Endothelial cell of umbilical vein (primary cell): ENCODE measurements around the gene LIMD2. TPM values are rescaled to one million over a fixed set of nuclear protein-coding genes. Genes with fewer than 3 reads are reported as not detected.
A peak's percentile ranks its signal among the peaks of the same experiment; 100 is the strongest.

Source experiments
- BruUV-seq: library from RNA; stranded (reverse); fragments of 400-500 nt; replicated peaks from 2 replicates; lab custom pipeline; 2021; lab: Mats Ljungman, UMichigan
- CTCF ChIA-PET: fragments of 300-600, 350-600 bp; sonication (Branson Sonifier 250); formaldehyde crosslinking; loops from one replicate; lab custom pipeline; 2021; ENCODE audit warnings: antibody characterized with exemption, inconsistent platforms; lab: Charles Lee
- POLR2A ChIA-PET: fragments of 300-600, 350-600 bp; sonication (Branson Sonifier 250); formaldehyde crosslinking; loops from one replicate; lab custom pipeline; 2021; ENCODE audit warnings: antibody characterized with exemption, inconsistent platforms; lab: Charles Lee
- DNase-seq: peaks from one replicate; pipeline ENCODE4 v3.0.0-alpha.2; 2011; ENCODE audit warnings: low read depth, low spot score
- FAIRE-seq: peaks from 2 replicates; lab custom pipeline; 2011; peaks lifted over from hg19 to GRCh38; lab: Jason Lieb, UNC
- H2AFZ ChIP-seq: 2 replicates; pipeline ENCODE4 v1.6.0; 2012; ENCODE audit warnings: low read depth, low read length, control low read depth, inconsistent platforms
- H3K27ac ChIP-seq: 2 replicates; pipeline ENCODE4 v1.5.1; 2011; ENCODE audit warnings: low read depth, mild to moderate bottlenecking, control low read depth, low read length, moderate library complexity; ENCODE audit not compliant: insufficient read depth
- H3K27me3 ChIP-seq, 2 experiments: 2 replicates each; pipeline versions ENCODE4 v1.6.0 to v1.6.1; 2011; ENCODE audit warnings: low read length in 2 of 2, mixed read lengths in 1 of 2; ENCODE audit not compliant: control insufficient read depth in 2 of 2, insufficient read depth in 2 of 2
- H3K36me3 ChIP-seq, 2 experiments: 2 replicates in 1 of 2; 3 replicates in 1 of 2; pipeline ENCODE4 v1.5.1; 2011; ENCODE audit warnings: low read length in 2 of 2, mild to moderate bottlenecking in 1 of 2, moderate library complexity in 1 of 2; ENCODE audit not compliant: control insufficient read depth in 2 of 2, insufficient read depth in 2 of 2; ENCODE audit errors: extremely low read depth in 1 of 2
- H3K4me1 ChIP-seq: 3 replicates; pipeline ENCODE4 v1.5.1; 2011; ENCODE audit warnings: mild to moderate bottlenecking, low read length; ENCODE audit not compliant: control insufficient read depth, insufficient read depth; ENCODE audit errors: extremely low read depth
- H3K4me2 ChIP-seq: 2 replicates; pipeline ENCODE4 v1.6.1; 2011; ENCODE audit warnings: low read length, control low read depth, mixed read lengths; ENCODE audit not compliant: insufficient read depth
- H3K4me3 ChIP-seq, 3 experiments: fragments of 200-600 bp in 1 of 3; sonication (generic), shearing (Covaris generic) in 1 of 3; replicated peaks in 1 of 3; 2 replicates each; pipeline ENCODE4 v1.5.1; 2011 to 2016; ENCODE audit warnings: control low read depth in 3 of 3, low read length in 3 of 3, mild to moderate bottlenecking in 2 of 3, inconsistent platforms in 1 of 3, low read depth in 1 of 3, moderate library complexity in 1 of 3; ENCODE audit not compliant: insufficient read depth in 1 of 3
- H3K79me2 ChIP-seq: 2 replicates; pipeline ENCODE4 v1.6.0; 2012; ENCODE audit warnings: low read length, inconsistent platforms; ENCODE audit not compliant: control insufficient read depth, insufficient read depth
- H3K9ac ChIP-seq: replicated peaks from 2 replicates; pipeline ENCODE3; 2011; ENCODE audit warnings: low read length, control low read depth; ENCODE audit not compliant: insufficient read depth; ENCODE audit errors: extremely low read depth
- H3K9me1 ChIP-seq: replicated peaks from 3 replicates; pipeline ENCODE4 v1.6.0; 2011; ENCODE audit warnings: mild to moderate bottlenecking, low read length; ENCODE audit not compliant: control insufficient read depth, insufficient read depth; ENCODE audit errors: extremely low read depth
- H3K9me3 ChIP-seq: replicated peaks from 2 replicates; pipeline ENCODE4 v1.5.1; 2012; ENCODE audit warnings: low read length, inconsistent platforms; ENCODE audit not compliant: control insufficient read depth, insufficient read depth
- H4K20me1 ChIP-seq: replicated peaks from 2 replicates; pipeline ENCODE3; 2011; ENCODE audit warnings: mild to moderate bottlenecking, low read length; ENCODE audit not compliant: control insufficient read depth, insufficient read depth; ENCODE audit errors: extremely low read depth
- CTCF ChIP-seq, 2 donors: IDR thresholded peaks; 1 replicate in 1 of 2; 2 replicates in 1 of 2; pipeline ENCODE4 v1.5.1; 2011; ENCODE audit warnings: low read length in 2 of 2, mild to moderate bottlenecking in 2 of 2, moderate library complexity in 2 of 2, control low read depth in 1 of 2, inconsistent platforms in 1 of 2, low read depth in 1 of 2; ENCODE audit not compliant: insufficient read depth in 1 of 2; ENCODE audit errors: extremely low read depth in 1 of 2
- EZH2 ChIP-seq: IDR thresholded peaks from 2 replicates; pipeline ENCODE4 v1.6.1; 2012; ENCODE audit warnings: borderline replicate concordance, low read depth, mild to moderate bottlenecking, moderate library complexity, low read length, inconsistent platforms; ENCODE audit not compliant: severe bottlenecking
- FOS ChIP-seq: IDR thresholded peaks from 2 replicates; pipeline ENCODE4 v1.6.1; 2011; ENCODE audit warnings: mild to moderate bottlenecking, low read length, moderate library complexity, borderline replicate concordance; ENCODE audit not compliant: insufficient read depth
- GATA2 ChIP-seq: IDR thresholded peaks from 2 replicates; pipeline ENCODE4 v1.7.0; 2011; ENCODE audit warnings: low read depth, mild to moderate bottlenecking, moderate library complexity, mixed read lengths, low read length; ENCODE audit not compliant: insufficient read length, insufficient read depth
- JUN ChIP-seq: IDR thresholded peaks from 2 replicates; pipeline ENCODE4 v1.6.1; 2011; ENCODE audit warnings: borderline replicate concordance, low read depth; ENCODE audit not compliant: insufficient read length, insufficient read depth
- MAX ChIP-seq: IDR thresholded peaks from 2 replicates; pipeline ENCODE4 v1.6.1; 2011; ENCODE audit not compliant: insufficient read depth, insufficient read length
- MYC ChIP-seq: IDR thresholded peaks from one replicate; pipeline ENCODE4 v1.6.1; 2011; ENCODE audit warnings: mild to moderate bottlenecking, low read depth, low read length
- POLR2A ChIP-seq: IDR thresholded peaks from 2 replicates; pipeline ENCODE4 v1.6.1; 2012; ENCODE audit warnings: low read depth, mild to moderate bottlenecking, control low read depth, low read length
- POLR2AphosphoS5 ChIP-seq: IDR thresholded peaks from 2 replicates; pipeline ENCODE4 v1.6.1; 2012; ENCODE audit warnings: low read depth, mild to moderate bottlenecking, control low read depth, low read length, moderate library complexity; ENCODE audit not compliant: insufficient read depth
- dilution Hi-C: fragments of 300-500 bp; cut with MboI; formaldehyde crosslinking; loops from one replicate; pipeline ENCODE4 v1.15.0; 2019; ENCODE audit warnings: low sequenced_read_pairs; ENCODE audit not compliant: extremely low pct_ligation_motif_present
- intact Hi-C: fragments of 100-400 bp; cut with micrococcal nuclease; formaldehyde crosslinking; loops from one replicate; pipeline ENCODE4 v1.10.0; 2022
- polyA plus RNA-seq, 4 experiments: library from polyadenylated mRNA; depleted of rRNA in 3 of 4; stranded (reverse) in 3 of 4; unstranded in 1 of 4; fragments of >200 nt; gene quantifications; 2 replicates each; pipeline versions ENCODE4 v1.2.1 to v1.2.3, GENCODE V29; 2011 to 2012; ENCODE audit warnings: missing spikeins in 1 of 4
- total RNA-seq: library from RNA; stranded (reverse); gene quantifications from 2 replicates; pipeline ENCODE4 v1.2.3, GENCODE V29; 2021

The LIMD2 gene
- total and polyA plus RNA-seq, 2 donors (not counting 3 experiments of a cell fraction or from before 2014, with no cell fraction given): 69.0 to 83.9 TPM

- FAIRE-seq: peak; percentile 79
- CTCF ChIA-PET: interaction anchor here (0.8 to 2.0 kb wide), 8 partner anchors 8 to 70 kb away, joined by 3 to 12 read pairs (median 4); partner anchors contain the start of gene MAP3K3
Observed at GRCh38 chr17:63681530-63681929, 18.4 kb downstream of the LIMD2 start.

More at GRCh38 chr17:63681530-63681929, 18.4 kb downstream of the LIMD2 start:
- Histone ChIP-seq H3K79me2 (peaks cover 8% of the 10 kb centered on the region), H3K27me3 (no peaks in the 10 kb centered on the region), H3K27ac (no peak overlapping the region), H3K4me1 (peaks cover 38% of the 10 kb centered on the region), H3K9me1 (no peaks in the 10 kb centered on the region), H3K36me3 (peaks cover 4 to 24% of the 10 kb centered on the region in 2 experiments), H3K4me2 (no peak overlapping the region), H2AFZ (no peak overlapping the region), H3K9ac (no peak overlapping the region), H4K20me1 (no peaks in the 10 kb centered on the region), H3K4me3 (no peak overlapping the region), H3K9me3 (no peaks in the 10 kb centered on the region)
- peak; percentile 58 for DNase-seq
- POLR2A ChIA-PET: interaction anchor here (0.6 kb wide), 1 partner anchor 162 kb away, joined by 7 read pairs; no protein-coding TSS in a partner anchor
- dilution Hi-C loops: no loop called here
- no TSS peak for BruUV-seq
- intact Hi-C loops: no loop called here
- no peak for TF ChIP-seq POLR2A
- no peak for TF ChIP-seq EZH2
- TF ChIP-seq POLR2AphosphoS5: no peak
- TF ChIP-seq MYC: no peak
- TF ChIP-seq FOS: no peak
- no peak for TF ChIP-seq GATA2
- no peak for TF ChIP-seq CTCF (IDR thresholded peaks at IDR 0.05; ENCODE audit: extremely low read depth in 1 of 2, insufficient read depth in 1 of 2, low read depth in 1 of 2, low read length in 2 of 2)
- no peak for TF ChIP-seq JUN
- no peak for TF ChIP-seq MAX
